Pancreas (tissue), 10 donors: ENCODE results near the gene PTPRM. TPM values are rescaled to one million over a fixed set of nuclear protein-coding genes. Genes with fewer than 3 reads are reported as not detected.

Experiments
- ATAC-seq, 4 donors: fragments of 200-7000 bp; cut with Tn5 transposase; one replicate each; pipeline versions ENCODE4 v1.8.0 to v1.9.1; 2020; ENCODE audit warnings: mild to moderate bottlenecking in 4 of 4, moderate library complexity in 4 of 4
- DNase-seq, 6 donors: peaks; one replicate each; pipeline ENCODE4 v3.0.0-alpha.2; 2020
- FAIRE-seq: peaks from 2 replicates; lab custom pipeline; 2012; peaks lifted over from hg19 to GRCh38; lab: Jason Lieb, UNC
- H3K27ac ChIP-seq, 4 donors: fragments of 200-600 bp; sonication (generic); 1 replicate in 3 of 4; 2 replicates in 1 of 4; pipeline versions ENCODE4 v1.5.0 to v1.8.0; 2020
- H3K27me3 ChIP-seq, 4 donors: fragments of 200-600 bp; one replicate each; pipeline ENCODE4 v1.8.0; 2021
- H3K36me3 ChIP-seq, 3 donors: fragments of 200-600 bp; sonication (generic) in 1 of 3; one replicate each; pipeline versions ENCODE4 v1.5.0 to v1.8.0; 2020 to 2021
- H3K4me1 ChIP-seq, 3 donors: fragments of 200-600 bp; one replicate each; pipeline ENCODE4 v1.8.0; 2021
- H3K4me3 ChIP-seq, 4 donors: fragments of 200-600 bp; sonication (generic) in 2 of 4; one replicate each; pipeline versions ENCODE4 v1.5.0 to v1.8.0; 2020 to 2021
- H3K9me3 ChIP-seq, 4 donors: fragments of 200-600 bp; one replicate each; pipeline ENCODE4 v1.8.0; 2021
- WGBS, 2 donors: extraction: QIAGEN DNeasy Blood & Tissue Kit; methylation state at CpG; one replicate each; pipeline ENCODE4 v1.1.7; 2013; 5-methylcytosine and 5-hydroxymethylcytosine counted together
- intact Hi-C, 3 donors: fragments of 100-400 bp; cut with DNase I; formaldehyde crosslinking; loops; one replicate each; pipeline versions ENCODE4 v1.11.1 to v1.14.2; 2022
- polyA plus RNA-seq, 2 donors: library from polyadenylated mRNA; stranded (reverse); fragments of 200-250 nt; gene quantifications; one replicate each; pipeline ENCODE4 v1.2.3, GENCODE V29; 2013
- total RNA-seq, 6 donors: library from RNA; stranded (reverse); fragmentation: NEBNext Ultra II Directional in 4 of 6; extraction: Animal tissue kit (Norgen Biotek cat#: 25700) in 4 of 6; gene quantifications; one replicate each; pipeline versions ENCODE4 v1.2.1 to v1.2.4, GENCODE V29; 2021 to 2023
- TF ChIP-seq, protein P1 (sequence below), 4 donors: fragments of 200-600 bp; sonication (generic) in 3 of 4; IDR thresholded peaks; one replicate each; pipeline versions ENCODE4 v1.5.0 to v1.8.0; 2021; ENCODE audit warnings: antibody characterized with exemption in 4 of 4
- donor health status: healthy with polysubstance abuse.
- donor health status: DM: no; HTN: no; CAD: no; lungs with moderate emphysema.
- donor health status: DM: no; HTN: no; CAD: no.
- donor health status: control.
- donor health status: control.
- donor health status: Bipolar disorder and iron deficiency.
- donor health status: DM: yes; HTN: yes; CAD: no.
- donor health status: DM: no; HTN: no; CAD: no.
- donor health status: DM: no; HTN: no; CAD: no.
- donor health status: DM: yes; HTN: yes; CAD: no.

Gene PTPRM
- total and polyA plus RNA-seq, 8 donors: 14.5 to 50.7 (median 19.7) TPM

DNA sequence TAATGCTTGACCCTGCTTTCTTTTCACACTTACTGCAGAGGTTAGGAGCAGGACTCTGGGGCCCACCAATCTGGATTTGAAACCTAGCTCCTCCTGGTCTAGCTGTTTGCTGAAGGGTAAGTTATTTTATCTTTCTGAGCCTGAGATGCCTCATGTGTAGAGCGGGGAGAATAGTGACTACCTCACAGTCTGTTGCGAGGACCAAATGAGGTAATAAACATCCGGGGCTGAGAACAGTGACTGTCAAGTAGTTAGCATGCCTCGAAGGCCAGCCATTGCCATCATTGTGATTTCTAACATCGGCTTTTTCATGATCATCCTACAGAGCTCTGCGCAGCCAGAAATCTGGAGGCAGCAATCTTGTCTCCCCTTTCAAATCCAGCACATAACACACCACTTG lies 32.9 kb downstream of the PTPRM start:
- ATAC-seq (no peak), FAIRE-seq (no peak), DNase-seq (no peak)
- H3K4me3 ChIP-seq: no peak overlapping the region
- no peaks in the 10 kb centered on the region for H3K9me3 ChIP-seq
- TF ChIP-seq, protein P1, sequence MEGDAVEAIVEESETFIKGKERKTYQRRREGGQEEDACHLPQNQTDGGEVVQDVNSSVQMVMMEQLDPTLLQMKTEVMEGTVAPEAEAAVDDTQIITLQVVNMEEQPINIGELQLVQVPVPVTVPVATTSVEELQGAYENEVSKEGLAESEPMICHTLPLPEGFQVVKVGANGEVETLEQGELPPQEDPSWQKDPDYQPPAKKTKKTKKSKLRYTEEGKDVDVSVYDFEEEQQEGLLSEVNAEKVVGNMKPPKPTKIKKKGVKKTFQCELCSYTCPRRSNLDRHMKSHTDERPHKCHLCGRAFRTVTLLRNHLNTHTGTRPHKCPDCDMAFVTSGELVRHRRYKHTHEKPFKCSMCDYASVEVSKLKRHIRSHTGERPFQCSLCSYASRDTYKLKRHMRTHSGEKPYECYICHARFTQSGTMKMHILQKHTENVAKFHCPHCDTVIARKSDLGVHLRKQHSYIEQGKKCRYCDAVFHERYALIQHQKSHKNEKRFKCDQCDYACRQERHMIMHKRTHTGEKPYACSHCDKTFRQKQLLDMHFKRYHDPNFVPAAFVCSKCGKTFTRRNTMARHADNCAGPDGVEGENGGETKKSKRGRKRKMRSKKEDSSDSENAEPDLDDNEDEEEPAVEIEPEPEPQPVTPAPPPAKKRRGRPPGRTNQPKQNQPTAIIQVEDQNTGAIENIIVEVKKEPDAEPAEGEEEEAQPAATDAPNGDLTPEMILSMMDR (IDR thresholded peaks at IDR 0.05): no peak
- no peak overlapping the region for H3K27ac ChIP-seq
- H3K4me1 ChIP-seq: peaks cover 0 to 5% (median 0%) of the 10 kb centered on the region in 3 donors
- WGBS, 2 donors: 89 to 96% methylated on average over 6 of the region's 6 CpGs
- H3K36me3 ChIP-seq: no peaks in the 10 kb centered on the region
- H3K27me3 ChIP-seq: no peaks in the 10 kb centered on the region
- intact Hi-C loops: no loop called here

DNA sequence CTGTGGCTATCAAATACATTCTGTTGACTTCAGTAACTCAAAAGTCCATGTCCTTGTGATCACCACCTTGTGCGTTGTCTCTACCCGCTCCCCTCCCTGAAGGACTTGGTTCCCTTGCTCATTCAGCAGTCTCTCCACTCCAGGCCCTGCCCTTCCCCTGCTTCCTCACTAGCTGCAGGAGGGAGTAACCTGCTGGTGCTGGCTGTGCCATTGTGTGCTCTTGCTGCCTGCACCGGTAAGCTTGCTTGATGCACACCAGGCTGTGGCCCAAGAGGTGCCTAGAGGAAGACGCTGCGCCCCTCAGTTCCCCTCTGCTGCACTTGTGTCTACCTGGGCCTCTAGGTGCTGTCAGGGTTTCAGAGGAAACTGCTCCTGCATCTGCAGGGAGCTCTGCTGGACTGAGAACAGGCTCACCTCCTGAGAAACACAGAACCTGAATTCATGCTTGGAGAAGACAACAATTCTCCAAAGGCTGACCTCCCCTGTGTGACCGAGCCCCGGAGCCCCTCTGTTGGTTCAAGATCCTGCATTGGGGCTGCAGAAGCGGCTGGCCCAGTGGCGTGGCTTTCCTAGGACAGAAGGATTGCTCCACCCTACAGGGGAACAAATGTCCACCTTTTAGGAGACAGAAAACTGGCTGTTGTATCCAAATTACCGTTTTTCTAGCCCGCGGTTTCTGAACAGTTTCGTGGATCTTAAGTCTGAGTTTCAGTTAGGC lies 33.6 kb downstream of the PTPRM start:
- WGBS, 2 donors: 93 to 94% methylated on average over 13 of the region's 13 CpGs
- no peaks in the 10 kb centered on the region for H3K9me3 ChIP-seq
- H3K27me3 ChIP-seq: no peaks in the 10 kb centered on the region
- ATAC-seq (no peak), DNase-seq (no peak), FAIRE-seq (no peak)
- H3K36me3 ChIP-seq: no peaks in the 10 kb centered on the region
- intact Hi-C loops: no loop called here
- no peak overlapping the region for H3K4me3 ChIP-seq
- TF ChIP-seq, protein P1 (IDR thresholded peaks at IDR 0.05): no peak
- H3K27ac ChIP-seq: no peak overlapping the region
- H3K4me1 ChIP-seq: peaks cover 0 to 1% (median 0%) of the 10 kb centered on the region in 3 donors

DNA sequence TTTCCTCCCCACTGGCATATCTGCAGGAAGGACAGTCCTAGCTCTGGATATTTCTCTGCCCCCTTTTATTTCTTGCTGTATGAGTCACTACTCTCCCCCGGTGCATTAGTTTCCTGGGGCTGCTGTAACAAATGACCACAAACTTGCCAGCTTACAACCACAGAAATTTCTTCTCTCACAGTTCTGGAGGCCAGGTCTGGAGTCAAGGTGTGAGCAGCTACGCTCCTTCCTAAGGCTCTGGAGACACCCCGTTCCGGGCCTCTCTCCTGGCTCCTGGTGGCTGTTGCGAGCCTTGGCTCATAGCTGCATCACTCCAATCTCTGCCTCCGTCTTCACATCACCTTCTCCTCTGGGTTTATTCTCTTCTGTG lies 34.1 kb downstream of the PTPRM start:
- FAIRE-seq: no peak
- ATAC-seq: no peak

DNA sequence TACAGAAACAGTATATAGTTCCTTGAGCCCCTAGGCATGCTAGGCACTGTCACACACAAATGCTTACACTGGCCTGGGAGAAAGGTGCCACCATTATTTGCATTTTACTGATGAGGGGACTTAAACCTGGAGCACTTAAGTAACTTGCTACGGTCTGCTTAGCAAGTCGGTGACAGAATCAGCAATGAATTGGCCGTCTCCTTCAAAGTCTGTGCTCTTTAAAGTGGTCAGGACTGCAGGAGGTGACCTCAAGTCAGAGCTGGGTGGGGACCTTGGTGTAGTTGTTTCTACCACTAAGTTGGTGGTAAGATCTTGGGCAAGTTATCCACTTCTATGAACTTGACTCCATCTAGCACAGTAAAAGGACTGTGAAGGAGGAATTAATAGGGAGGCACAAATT lies 34.8 kb downstream of the PTPRM start:
- TF ChIP-seq, protein P1 (IDR thresholded peaks at IDR 0.05): no peak
- no peak for DNase-seq

More for the DNA sequence above, 34.1 kb downstream of the PTPRM start:
- TF ChIP-seq, protein P1 (IDR thresholded peaks at IDR 0.05): no peak
- no peaks in the 10 kb centered on the region for H3K36me3 ChIP-seq
- WGBS, 2 donors: 91 to 93% methylated on average over 6 of the region's 6 CpGs
- intact Hi-C loops: no loop called here
- DNase-seq: no peak
- no peak overlapping the region for H3K27ac ChIP-seq
- no peaks in the 10 kb centered on the region for H3K9me3 ChIP-seq
- H3K4me3 ChIP-seq: no peak overlapping the region
- no peaks in the 10 kb centered on the region for H3K4me1 ChIP-seq
- H3K27me3 ChIP-seq: no peaks in the 10 kb centered on the region

DNA sequence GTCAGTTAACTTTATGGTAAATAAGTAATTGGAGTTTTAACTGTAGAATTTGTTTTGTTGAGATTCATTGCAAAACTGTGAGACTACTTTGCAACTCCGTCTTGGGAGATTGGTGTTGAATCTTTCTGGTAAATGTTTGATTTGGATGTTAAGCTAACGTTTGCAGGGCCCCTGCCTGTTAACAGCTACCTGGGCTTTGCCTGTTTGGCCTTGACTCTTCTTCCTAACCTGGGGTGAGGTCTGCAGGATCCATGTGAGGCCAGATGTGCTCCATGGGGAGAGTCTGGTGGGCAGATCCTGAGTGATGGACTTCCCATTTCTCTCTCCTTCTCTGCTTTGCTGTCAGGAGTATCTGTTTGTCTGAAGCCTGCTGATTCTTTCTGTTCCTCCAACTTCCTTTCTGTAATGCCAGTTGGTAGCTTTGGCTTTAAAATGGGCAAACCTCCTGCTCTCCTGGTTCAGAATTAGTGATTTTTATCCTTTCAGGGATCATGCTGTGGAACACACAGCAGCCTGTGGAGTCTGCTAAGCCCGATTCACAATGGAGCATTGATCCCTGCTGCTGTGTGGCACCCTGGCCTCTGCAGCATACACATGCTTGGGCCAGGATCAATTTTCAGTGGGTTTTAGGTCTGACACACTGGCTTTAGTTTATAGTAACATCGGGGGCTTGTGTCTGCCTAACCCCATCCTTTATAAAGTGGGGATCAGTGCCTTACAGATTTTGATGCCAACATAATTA lies 36.3 kb downstream of the PTPRM start:
- DNase-seq: no peak
- no peaks in the 10 kb centered on the region for H3K36me3 ChIP-seq
- WGBS, 2 donors: 47 to 54% methylated on average over 4 of the region's 4 CpGs
- H3K4me1 ChIP-seq: no peaks in the 10 kb centered on the region
- no peak overlapping the region for H3K27ac ChIP-seq
- TF ChIP-seq, protein P1 (IDR thresholded peaks at IDR 0.05): no peak
- no peak overlapping the region for H3K4me3 ChIP-seq
- no peaks in the 10 kb centered on the region for H3K27me3 ChIP-seq
- intact Hi-C loops: no loop called here
- H3K9me3 ChIP-seq: no peaks in the 10 kb centered on the region
- no peak for FAIRE-seq
- ATAC-seq: no peak

More for the DNA sequence above, 34.8 kb downstream of the PTPRM start:
- FAIRE-seq (no peak), ATAC-seq (no peak)
- no peaks in the 10 kb centered on the region for H3K4me1 ChIP-seq
- H3K27ac ChIP-seq: no peak overlapping the region
- no peak overlapping the region for H3K4me3 ChIP-seq
- no peaks in the 10 kb centered on the region for H3K36me3 ChIP-seq
- 97 to 100% methylated on average over 3 of the region's 3 CpGs for WGBS, 2 donors
- intact Hi-C loops: no loop called here
- no peaks in the 10 kb centered on the region for H3K9me3 ChIP-seq
- no peaks in the 10 kb centered on the region for H3K27me3 ChIP-seq
